Measurements from ENCODE around the gene PRSS50. TPM values are rescaled to one million over a fixed set of nuclear protein-coding genes. Genes with fewer than 3 reads are reported as not detected.

Gene PRSS50
- total RNA-seq, 2 donors from 2014 or later = 1.2 to 4.4 TPM

DNA sequence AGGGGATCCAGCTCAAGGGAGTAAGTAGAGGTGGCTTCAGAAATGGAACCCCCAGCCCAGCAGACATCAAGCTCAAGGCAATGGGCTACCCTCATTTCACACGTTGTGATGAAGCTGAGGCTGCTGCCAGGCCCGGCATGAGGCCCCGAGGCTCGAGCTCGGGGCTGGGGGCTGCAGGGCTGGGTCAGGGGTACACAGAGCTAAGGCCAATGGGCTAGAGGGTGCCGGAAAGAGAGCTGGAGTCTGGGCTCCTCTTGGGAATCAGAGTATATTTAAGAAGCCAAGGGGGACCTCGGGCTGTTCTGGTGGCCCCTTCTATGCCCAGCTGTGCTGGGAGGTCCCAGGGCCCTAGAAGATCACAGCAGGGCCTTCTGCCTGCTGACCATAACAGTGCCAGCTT, 7.4 kb downstream of the PRSS50 start:
- WGBS, 2 experiments (ENCODE audit: insufficient coverage in 1 of 2, insufficient read length in 1 of 2) = 88 to 89% methylated on average over 1 to 7 of the region's 7 CpGs
- TF ChIP-seq, protein P1, sequence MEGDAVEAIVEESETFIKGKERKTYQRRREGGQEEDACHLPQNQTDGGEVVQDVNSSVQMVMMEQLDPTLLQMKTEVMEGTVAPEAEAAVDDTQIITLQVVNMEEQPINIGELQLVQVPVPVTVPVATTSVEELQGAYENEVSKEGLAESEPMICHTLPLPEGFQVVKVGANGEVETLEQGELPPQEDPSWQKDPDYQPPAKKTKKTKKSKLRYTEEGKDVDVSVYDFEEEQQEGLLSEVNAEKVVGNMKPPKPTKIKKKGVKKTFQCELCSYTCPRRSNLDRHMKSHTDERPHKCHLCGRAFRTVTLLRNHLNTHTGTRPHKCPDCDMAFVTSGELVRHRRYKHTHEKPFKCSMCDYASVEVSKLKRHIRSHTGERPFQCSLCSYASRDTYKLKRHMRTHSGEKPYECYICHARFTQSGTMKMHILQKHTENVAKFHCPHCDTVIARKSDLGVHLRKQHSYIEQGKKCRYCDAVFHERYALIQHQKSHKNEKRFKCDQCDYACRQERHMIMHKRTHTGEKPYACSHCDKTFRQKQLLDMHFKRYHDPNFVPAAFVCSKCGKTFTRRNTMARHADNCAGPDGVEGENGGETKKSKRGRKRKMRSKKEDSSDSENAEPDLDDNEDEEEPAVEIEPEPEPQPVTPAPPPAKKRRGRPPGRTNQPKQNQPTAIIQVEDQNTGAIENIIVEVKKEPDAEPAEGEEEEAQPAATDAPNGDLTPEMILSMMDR (conservative IDR thresholded peaks at IDR 0.05) = no peak
- no peaks in the 10 kb centered on the region for H3K9me3 ChIP-seq (ENCODE audit: control insufficient read depth, low read length)
- peak; percentile 38 for DNase-seq
- H3K27ac Mint-ChIP-seq = no peak overlapping the region
- no peak overlapping the region for H3K9ac ChIP-seq (ENCODE audit: extremely low read depth, low read length, poor library complexity, severe bottlenecking)
- no peak overlapping the region for H3K4me3 ChIP-seq (ENCODE audit: low read length)
- H3K27ac ChIP-seq (ENCODE audit: low read depth, low read length) = no peak overlapping the region
- H3K4me3 Mint-ChIP-seq = no peak overlapping the region
- H3K4me1 ChIP-seq (ENCODE audit: control insufficient read depth, insufficient read depth, low read length) = no peaks in the 10 kb centered on the region
- H3K27me3 Mint-ChIP-seq (ENCODE audit: insufficient read depth) = peaks cover 2% of the 10 kb centered on the region
- no peaks in the 10 kb centered on the region for H3K36me3 Mint-ChIP-seq (ENCODE audit: low read depth)
- H3K4me1 Mint-ChIP-seq = no peaks in the 10 kb centered on the region
- H3K27me3 ChIP-seq (ENCODE audit: control insufficient read depth, insufficient read depth, low read length, poor library complexity, severe bottlenecking) = no peaks in the 10 kb centered on the region
- H3K36me3 ChIP-seq (ENCODE audit: control insufficient read depth, insufficient read depth, low read length) = no peaks in the 10 kb centered on the region
- H3K9me3 Mint-ChIP-seq = no peaks in the 10 kb centered on the region

DNA sequence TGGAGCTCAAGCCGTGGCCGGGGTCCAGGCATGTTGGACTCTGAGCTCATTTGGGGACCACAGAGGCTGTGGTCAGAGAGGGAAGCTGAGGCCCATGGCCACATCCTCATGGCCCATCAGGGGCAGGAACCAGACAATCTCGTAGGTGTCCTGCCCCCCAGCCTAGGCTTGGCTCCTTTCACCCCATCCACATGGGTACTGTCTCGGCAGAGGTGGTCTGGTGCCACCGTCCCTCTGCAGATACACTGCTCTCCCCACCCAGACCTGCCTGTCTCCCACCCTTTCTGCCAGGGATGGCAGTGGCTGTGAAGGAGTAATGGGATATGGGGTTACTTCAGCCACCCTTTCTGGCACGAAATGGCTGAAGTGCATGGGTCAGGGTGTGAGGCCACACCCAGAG, 7.9 kb downstream of the PRSS50 start:
- Histone ChIP-seq H3K27ac (ENCODE audit: low read depth, low read length) (no peak overlapping the region), H3K4me1 (ENCODE audit: control insufficient read depth, insufficient read depth, low read length) (no peaks in the 10 kb centered on the region), H3K27me3 (ENCODE audit: control insufficient read depth, insufficient read depth, low read length, poor library complexity, severe bottlenecking) (no peaks in the 10 kb centered on the region), H3K4me3 (ENCODE audit: low read length) (no peak overlapping the region), H3K9ac (ENCODE audit: extremely low read depth, low read length, poor library complexity, severe bottlenecking) (no peak overlapping the region), H3K9me3 (ENCODE audit: control insufficient read depth, low read length) (no peaks in the 10 kb centered on the region), H3K36me3 (ENCODE audit: control insufficient read depth, insufficient read depth, low read length) (no peaks in the 10 kb centered on the region)
- WGBS, 2 experiments (ENCODE audit: insufficient coverage in 1 of 2, insufficient read length in 1 of 2) = 95% methylated on average over 6 of the region's 6 CpGs; no CpG with 5 or more reads in 1 of the 2 experiments
- TF ChIP-seq, protein P1 (conservative IDR thresholded peaks at IDR 0.05) = no peak
- DNase-seq = peak; percentile 18
- Mint-ChIP-seq H3K27me3 (ENCODE audit: insufficient read depth) (no peaks in the 10 kb centered on the region), H3K27ac (no peak overlapping the region), H3K9me3 (no peaks in the 10 kb centered on the region), H3K4me1 (no peaks in the 10 kb centered on the region), H3K36me3 (ENCODE audit: low read depth) (no peaks in the 10 kb centered on the region), H3K4me3 (no peak overlapping the region)

DNA sequence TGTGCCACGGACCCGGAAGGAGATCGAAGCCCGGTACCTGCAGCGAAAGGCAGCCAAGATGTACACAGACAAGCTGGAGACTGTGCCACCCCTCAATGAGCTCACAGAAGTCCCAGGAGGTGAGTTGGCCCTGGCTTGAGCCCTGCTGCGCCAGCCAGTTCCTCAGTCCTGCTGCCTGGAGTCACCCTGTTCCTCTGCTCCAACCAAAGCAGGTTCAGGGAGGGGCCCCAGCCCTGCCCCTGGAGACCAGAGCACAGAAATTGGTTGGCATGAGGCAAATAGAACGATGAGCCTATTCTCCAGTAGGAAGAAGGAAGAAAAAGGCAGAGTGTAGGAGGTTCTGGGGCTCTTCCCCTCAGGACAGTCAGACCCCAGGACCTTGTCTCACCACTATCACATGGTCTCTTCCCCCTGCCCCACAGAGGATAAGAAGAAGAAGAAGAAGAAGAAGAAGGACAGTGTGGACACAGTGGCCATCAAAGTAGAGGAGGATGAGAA, 8.5 kb downstream of the PRSS50 start:
- Histone ChIP-seq H3K27me3 (ENCODE audit: control insufficient read depth, insufficient read depth, low read length, poor library complexity, severe bottlenecking) (no peaks in the 10 kb centered on the region), H3K27ac (ENCODE audit: low read depth, low read length) (no peak overlapping the region), H3K4me1 (ENCODE audit: control insufficient read depth, insufficient read depth, low read length) (no peaks in the 10 kb centered on the region), H3K9me3 (ENCODE audit: control insufficient read depth, low read length) (no peaks in the 10 kb centered on the region), H3K36me3 (ENCODE audit: control insufficient read depth, insufficient read depth, low read length) (no peaks in the 10 kb centered on the region), H3K9ac (ENCODE audit: extremely low read depth, low read length, poor library complexity, severe bottlenecking) (no peak overlapping the region), H3K4me3 (ENCODE audit: low read length) (no peak overlapping the region)
- TF ChIP-seq, protein P1 (conservative IDR thresholded peaks at IDR 0.05) = no peak
- Mint-ChIP-seq H3K27ac (no peak overlapping the region), H3K9me3 (no peaks in the 10 kb centered on the region), H3K36me3 (ENCODE audit: low read depth) (no peaks in the 10 kb centered on the region), H3K4me1 (no peaks in the 10 kb centered on the region), H3K27me3 (ENCODE audit: insufficient read depth) (no peaks in the 10 kb centered on the region), H3K4me3 (no peak overlapping the region)
- no peak for DNase-seq
- WGBS, 2 experiments (ENCODE audit: insufficient coverage in 1 of 2, insufficient read length in 1 of 2) = 86 to 92% methylated on average over 7 of the region's 7 CpGs

Data from endodermal cell (in vitro differentiated cells).